Measurements from ENCODE around the gene SHC3.

- no peak for TF ChIP-seq REST (IDR thresholded peaks at IDR 0.05; ENCODE audit: insufficient read depth in 1 of 2, low read depth in 2 of 2, low read length in 2 of 2)
- no peak for TF ChIP-seq TAF1 (IDR thresholded peaks at IDR 0.05; ENCODE audit: borderline replicate concordance, insufficient read depth, low read length)
Observed at GRCh38 chr9:89022902-89023301, 155.7 kb downstream of the SHC3 start.
